A549 (cell line): Measurements from ENCODE around the gene ASPG. TPM values are rescaled to one million over a fixed set of nuclear protein-coding genes. Genes with fewer than 3 reads are reported as not detected.

Experiments used
- ATAC-seq, 2 experiments: fragments of 200-7000 bp in 1 of 2; fragments of >200 bp in 1 of 2; cut with Nextera tagmentation in 1 of 2; cut with Tn5 transposase in 1 of 2; 3 replicates each; pipeline versions ENCODE4 v1.8.0 to v1.9.1; 2018 to 2020; ENCODE audit warnings: mild to moderate bottlenecking in 1 of 2, moderate library complexity in 1 of 2
- CTCF ChIA-PET: fragments of 300-600 bp; sonication (Branson Sonifier 250); formaldehyde crosslinking; extraction: SDS; loops from one replicate; lab custom pipeline; 2021; ENCODE audit warnings: antibody characterized with exemption, inconsistent platforms; lab: Yijun Ruan, JAX
- POLR2A ChIA-PET: fragments of 350-600 bp; formaldehyde crosslinking; extraction: SDS; loops from one replicate; lab custom pipeline; 2021; ENCODE audit warnings: antibody characterized with exemption, inconsistent platforms; lab: Yijun Ruan, JAX
- DNase-seq, 2 experiments: peaks; one replicate each; pipeline versions ENCODE4 v3.0.0 to v3.0.0-alpha.2; 2011 to 2016; ENCODE audit warnings: low read depth in 1 of 2, low spot score in 1 of 2
- FAIRE-seq: peaks from 2 replicates; lab custom pipeline; 2011; peaks lifted over from hg19 to GRCh38; lab: Jason Lieb, UNC
- H3K27ac ChIP-seq, 2 experiments: fragments of >200 bp; sonication (Bioruptor Twin); formaldehyde crosslinking; 3 replicates each; pipeline ENCODE4 v1.5.1; 2016 to 2017
- H3K4me1 ChIP-seq: fragments of >200 bp; sonication (Bioruptor Twin); formaldehyde crosslinking; 3 replicates; pipeline ENCODE4 v1.6.1; 2016
- H3K4me2 ChIP-seq: fragments of >200 bp; sonication (Bioruptor Twin); formaldehyde crosslinking; 3 replicates; pipeline ENCODE4 v1.6.1; 2016
- H3K4me3 ChIP-seq: fragments of >200 bp; sonication (Bioruptor Twin); formaldehyde crosslinking; 3 replicates; pipeline ENCODE4 v1.5.1; 2016
- H3K9me3 ChIP-seq: fragments of >200 bp; sonication (Bioruptor Twin); formaldehyde crosslinking; 3 replicates; pipeline ENCODE4 v1.6.1; 2016
- CBX8 ChIP-seq: fragments of 200-600 bp; sonication (generic); IDR thresholded peaks from 2 replicates; pipeline ENCODE4 v1.6.1; 2016
- CHD2 ChIP-seq: fragments of 150-350 bp; IDR thresholded peaks from 2 replicates; pipeline ENCODE4 v1.6.1; 2014; ENCODE audit warnings: low read length; ENCODE audit not compliant: partially characterized antibody
- EP300 ChIP-seq, 2 experiments: fragments of >200 bp; sonication (Bioruptor Twin); formaldehyde crosslinking; IDR thresholded peaks; 2 replicates in 1 of 2; 3 replicates in 1 of 2; pipeline ENCODE4 v1.6.1; 2016 to 2017
- FOXS1 ChIP-seq: fragments of 250-450 bp; sonication (Bioruptor Pico); IDR thresholded peaks from 2 replicates; pipeline ENCODE4 v1.5.0; 2020; ENCODE audit warnings: mild to moderate bottlenecking, moderate library complexity
- JUN ChIP-seq, 2 experiments: fragments of >200 bp; sonication (Bioruptor Twin); formaldehyde crosslinking; IDR thresholded peaks; 2 replicates in 1 of 2; 3 replicates in 1 of 2; pipeline ENCODE4 v1.6.1; 2016 to 2017
- KDM5A ChIP-seq: fragments of 200-600 bp; sonication (generic); IDR thresholded peaks from 2 replicates; pipeline ENCODE4 v1.6.1; 2016; ENCODE audit warnings: antibody characterized with exemption, mild to moderate bottlenecking
- TFCP2L1 ChIP-seq: fragments of 250-450 bp; sonication (Bioruptor Pico); IDR thresholded peaks from 2 replicates; pipeline ENCODE4 v1.5.0; 2021; ENCODE audit warnings: mild to moderate bottlenecking
- ZC3H11A ChIP-seq: fragments of 450-650 bp; IDR thresholded peaks from 2 replicates; pipeline ENCODE4 v1.6.1; 2014; ENCODE audit warnings: antibody characterized with exemption, mild to moderate bottlenecking
- WGBS: methylation state at CpG from one replicate; pipeline ENCODE4 v1.1.6; 2017; ENCODE audit errors: missing lambda C conversion rate; 5-methylcytosine and 5-hydroxymethylcytosine counted together
- polyA plus RNA-seq, 4 experiments: library from polyadenylated mRNA; depleted of rRNA in 3 of 4; stranded (reverse); fragments of >200 nt; fragmentation: RNase III in 1 of 4; extraction: RNeasy Plus Mini Kit Qiagen cat#74134 plus additional on column Dnase treatment in 1 of 4; gene quantifications; 2 replicates in 3 of 4; 3 replicates in 1 of 4; pipeline ENCODE4 v1.2.3, GENCODE V29; 2011 to 2017
- TF ChIP-seq, protein P1 (sequence below): fragments of >200 bp; sonication (Bioruptor Twin); formaldehyde crosslinking; IDR thresholded peaks from 3 replicates; pipeline ENCODE4 v1.6.1; 2016
- TF ChIP-seq, protein P2 (sequence below): fragments of 200-600 bp; sonication (generic); IDR thresholded peaks from 2 replicates; pipeline ENCODE4 v1.6.1; 2016; ENCODE audit warnings: antibody characterized with exemption, mild to moderate bottlenecking, moderate library complexity
- TF ChIP-seq, protein P3 (sequence below): fragments of 250-450 bp; sonication (Bioruptor Pico); IDR thresholded peaks from 2 replicates; pipeline ENCODE4 v1.5.0; 2021; ENCODE audit warnings: mild to moderate bottlenecking, moderate library complexity, borderline replicate concordance
- TF ChIP-seq, protein P4 (sequence below): IDR thresholded peaks from 2 replicates; pipeline ENCODE4 v1.6.1; 2012
- TF ChIP-seq, protein P5 (sequence below): fragments of >200 bp; sonication (Bioruptor Twin); formaldehyde crosslinking; IDR thresholded peaks from 3 replicates; pipeline ENCODE4 v1.5.1; 2016

The ASPG gene
- polyA plus RNA-seq, 2 of the 4 experiments (the other 2 are of a cell fraction): not detected

DNA sequence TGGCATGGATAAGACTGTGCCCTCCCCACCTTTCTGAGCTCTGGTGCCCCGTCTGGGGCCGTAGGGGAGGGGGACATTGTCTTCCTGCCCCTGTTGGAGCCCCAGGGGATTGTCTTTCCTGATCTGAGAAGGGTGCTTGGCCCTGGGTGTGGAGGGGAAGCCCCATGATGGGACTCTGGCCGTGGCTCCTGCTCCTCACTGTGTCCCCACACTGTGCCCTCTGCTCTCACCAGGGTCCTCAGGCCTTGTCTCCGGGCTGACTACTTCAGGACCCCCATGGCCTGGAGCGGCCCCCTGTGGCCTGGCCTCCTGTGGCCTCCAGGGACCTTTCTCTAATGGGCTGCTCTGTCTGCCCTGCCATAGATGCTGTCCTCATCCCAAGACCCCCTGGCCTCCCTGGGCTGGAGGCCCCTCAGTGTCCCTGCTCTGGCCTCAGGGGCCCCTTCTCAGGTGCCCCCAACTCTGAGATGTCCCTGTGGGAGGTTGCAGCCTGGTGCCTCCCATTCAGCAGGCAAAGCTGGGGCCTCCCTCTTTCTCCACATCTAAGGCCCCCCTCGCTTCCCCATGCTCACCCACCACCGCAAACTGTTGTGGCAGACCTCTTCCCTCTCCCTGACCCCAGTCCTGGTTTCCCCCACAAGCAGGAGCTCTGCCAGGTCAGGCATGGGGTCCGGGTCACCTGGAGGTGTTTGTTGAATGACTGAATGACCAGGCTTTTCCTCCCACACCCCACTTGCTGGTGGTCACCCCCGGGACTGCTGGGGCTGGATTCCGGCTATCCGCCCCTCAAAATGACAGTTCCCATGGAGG, 56.8 kb downstream of the ASPG start:
- ATAC-seq (no peak), DNase-seq (no peak)
- TF ChIP-seq CHD2 (no peak), JUN (IDR thresholded peaks at IDR 0.05) (no peak), EP300 (IDR thresholded peaks at IDR 0.05) (no peak), TFCP2L1 (CRISPR knock-in tag) (no peak), FOXS1 (CRISPR knock-in tag) (no peak), CBX8 (no peak), KDM5A (no peak), ZC3H11A (no peak)
- TF ChIP-seq, protein P1, sequence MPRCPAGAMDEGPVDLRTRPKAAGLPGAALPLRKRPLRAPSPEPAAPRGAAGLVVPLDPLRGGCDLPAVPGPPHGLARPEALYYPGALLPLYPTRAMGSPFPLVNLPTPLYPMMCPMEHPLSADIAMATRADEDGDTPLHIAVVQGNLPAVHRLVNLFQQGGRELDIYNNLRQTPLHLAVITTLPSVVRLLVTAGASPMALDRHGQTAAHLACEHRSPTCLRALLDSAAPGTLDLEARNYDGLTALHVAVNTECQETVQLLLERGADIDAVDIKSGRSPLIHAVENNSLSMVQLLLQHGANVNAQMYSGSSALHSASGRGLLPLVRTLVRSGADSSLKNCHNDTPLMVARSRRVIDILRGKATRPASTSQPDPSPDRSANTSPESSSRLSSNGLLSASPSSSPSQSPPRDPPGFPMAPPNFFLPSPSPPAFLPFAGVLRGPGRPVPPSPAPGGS: no peak
- TF ChIP-seq, protein P2, sequence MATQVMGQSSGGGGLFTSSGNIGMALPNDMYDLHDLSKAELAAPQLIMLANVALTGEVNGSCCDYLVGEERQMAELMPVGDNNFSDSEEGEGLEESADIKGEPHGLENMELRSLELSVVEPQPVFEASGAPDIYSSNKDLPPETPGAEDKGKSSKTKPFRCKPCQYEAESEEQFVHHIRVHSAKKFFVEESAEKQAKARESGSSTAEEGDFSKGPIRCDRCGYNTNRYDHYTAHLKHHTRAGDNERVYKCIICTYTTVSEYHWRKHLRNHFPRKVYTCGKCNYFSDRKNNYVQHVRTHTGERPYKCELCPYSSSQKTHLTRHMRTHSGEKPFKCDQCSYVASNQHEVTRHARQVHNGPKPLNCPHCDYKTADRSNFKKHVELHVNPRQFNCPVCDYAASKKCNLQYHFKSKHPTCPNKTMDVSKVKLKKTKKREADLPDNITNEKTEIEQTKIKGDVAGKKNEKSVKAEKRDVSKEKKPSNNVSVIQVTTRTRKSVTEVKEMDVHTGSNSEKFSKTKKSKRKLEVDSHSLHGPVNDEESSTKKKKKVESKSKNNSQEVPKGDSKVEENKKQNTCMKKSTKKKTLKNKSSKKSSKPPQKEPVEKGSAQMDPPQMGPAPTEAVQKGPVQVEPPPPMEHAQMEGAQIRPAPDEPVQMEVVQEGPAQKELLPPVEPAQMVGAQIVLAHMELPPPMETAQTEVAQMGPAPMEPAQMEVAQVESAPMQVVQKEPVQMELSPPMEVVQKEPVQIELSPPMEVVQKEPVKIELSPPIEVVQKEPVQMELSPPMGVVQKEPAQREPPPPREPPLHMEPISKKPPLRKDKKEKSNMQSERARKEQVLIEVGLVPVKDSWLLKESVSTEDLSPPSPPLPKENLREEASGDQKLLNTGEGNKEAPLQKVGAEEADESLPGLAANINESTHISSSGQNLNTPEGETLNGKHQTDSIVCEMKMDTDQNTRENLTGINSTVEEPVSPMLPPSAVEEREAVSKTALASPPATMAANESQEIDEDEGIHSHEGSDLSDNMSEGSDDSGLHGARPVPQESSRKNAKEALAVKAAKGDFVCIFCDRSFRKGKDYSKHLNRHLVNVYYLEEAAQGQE: no peak
- TF ChIP-seq, protein P3, sequence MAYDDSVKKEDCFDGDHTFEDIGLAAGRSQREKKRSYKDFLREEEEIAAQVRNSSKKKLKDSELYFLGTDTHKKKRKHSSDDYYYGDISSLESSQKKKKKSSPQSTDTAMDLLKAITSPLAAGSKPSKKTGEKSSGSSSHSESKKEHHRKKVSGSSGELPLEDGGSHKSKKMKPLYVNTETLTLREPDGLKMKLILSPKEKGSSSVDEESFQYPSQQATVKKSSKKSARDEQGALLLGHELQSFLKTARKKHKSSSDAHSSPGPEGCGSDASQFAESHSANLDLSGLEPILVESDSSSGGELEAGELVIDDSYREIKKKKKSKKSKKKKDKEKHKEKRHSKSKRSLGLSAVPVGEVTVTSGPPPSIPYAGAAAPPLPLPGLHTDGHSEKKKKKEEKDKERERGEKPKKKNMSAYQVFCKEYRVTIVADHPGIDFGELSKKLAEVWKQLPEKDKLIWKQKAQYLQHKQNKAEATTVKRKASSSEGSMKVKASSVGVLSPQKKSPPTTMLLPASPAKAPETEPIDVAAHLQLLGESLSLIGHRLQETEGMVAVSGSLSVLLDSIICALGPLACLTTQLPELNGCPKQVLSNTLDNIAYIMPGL: no peak
- TF ChIP-seq, protein P4, sequence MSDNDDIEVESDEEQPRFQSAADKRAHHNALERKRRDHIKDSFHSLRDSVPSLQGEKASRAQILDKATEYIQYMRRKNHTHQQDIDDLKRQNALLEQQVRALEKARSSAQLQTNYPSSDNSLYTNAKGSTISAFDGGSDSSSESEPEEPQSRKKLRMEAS: no peak
- TF ChIP-seq, all 56 proteins: peak for 0
- ChIA-PET POLR2A (no interaction called here), CTCF (interaction anchor here (0.9 to 7.1 kb wide), 5 partner anchors 11 to 498 kb away, joined by 3 to 50 read pairs (median 5); no protein-coding TSS in a partner anchor)
- H3K4me1 ChIP-seq: peaks cover 8% of the 10 kb centered on the region
- H3K4me3 ChIP-seq: no peak overlapping the region
- no peak overlapping the region for H3K4me2 ChIP-seq
- H3K9me3 ChIP-seq: no peaks in the 10 kb centered on the region
- FAIRE-seq: no peak
- H3K27ac ChIP-seq: no peak overlapping the region
- 59% methylated on average over 10 of the region's 11 CpGs for WGBS

DNA sequence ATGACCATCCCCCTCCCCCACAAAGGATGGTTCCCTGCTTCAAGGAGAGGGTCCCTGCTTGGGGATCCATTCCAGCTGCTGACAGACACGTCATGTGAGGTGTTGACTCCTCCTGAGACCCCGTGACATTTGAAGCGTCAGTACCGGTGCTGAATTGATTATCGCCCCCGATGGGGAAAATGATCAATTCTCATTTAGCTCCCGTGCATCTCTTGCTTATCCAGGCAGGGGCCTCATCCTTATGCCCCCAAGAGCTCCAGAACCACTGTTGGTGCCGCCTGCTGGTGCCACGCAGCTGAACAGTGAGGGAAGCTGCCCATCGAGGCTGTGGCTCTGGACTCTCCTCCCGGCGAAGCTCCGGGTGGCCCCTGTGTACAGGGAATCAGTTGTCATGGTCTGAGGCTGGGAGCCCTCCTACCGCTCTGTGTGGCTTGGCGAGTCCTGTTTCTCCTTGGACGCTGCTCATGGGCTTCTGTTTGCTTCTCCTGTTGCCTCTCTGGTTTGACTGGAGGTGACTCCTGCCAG, 57.5 kb downstream of the ASPG start:
- ATAC-seq: no peak
- no peak for FAIRE-seq
- Histone ChIP-seq H3K4me3 (no peak overlapping the region), H3K4me1 (peaks cover 7% of the 10 kb centered on the region; the same call in 1 of the 3 replicates), H3K27ac (no peak overlapping the region), H3K4me2 (no peak overlapping the region), H3K9me3 (no peaks in the 10 kb centered on the region)
- POLR2A ChIA-PET: no interaction called here
- DNase-seq: no peak
- TF ChIP-seq, protein P5, sequence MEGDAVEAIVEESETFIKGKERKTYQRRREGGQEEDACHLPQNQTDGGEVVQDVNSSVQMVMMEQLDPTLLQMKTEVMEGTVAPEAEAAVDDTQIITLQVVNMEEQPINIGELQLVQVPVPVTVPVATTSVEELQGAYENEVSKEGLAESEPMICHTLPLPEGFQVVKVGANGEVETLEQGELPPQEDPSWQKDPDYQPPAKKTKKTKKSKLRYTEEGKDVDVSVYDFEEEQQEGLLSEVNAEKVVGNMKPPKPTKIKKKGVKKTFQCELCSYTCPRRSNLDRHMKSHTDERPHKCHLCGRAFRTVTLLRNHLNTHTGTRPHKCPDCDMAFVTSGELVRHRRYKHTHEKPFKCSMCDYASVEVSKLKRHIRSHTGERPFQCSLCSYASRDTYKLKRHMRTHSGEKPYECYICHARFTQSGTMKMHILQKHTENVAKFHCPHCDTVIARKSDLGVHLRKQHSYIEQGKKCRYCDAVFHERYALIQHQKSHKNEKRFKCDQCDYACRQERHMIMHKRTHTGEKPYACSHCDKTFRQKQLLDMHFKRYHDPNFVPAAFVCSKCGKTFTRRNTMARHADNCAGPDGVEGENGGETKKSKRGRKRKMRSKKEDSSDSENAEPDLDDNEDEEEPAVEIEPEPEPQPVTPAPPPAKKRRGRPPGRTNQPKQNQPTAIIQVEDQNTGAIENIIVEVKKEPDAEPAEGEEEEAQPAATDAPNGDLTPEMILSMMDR: no peak
- CTCF ChIA-PET: interaction anchor here (0.9 to 7.1 kb wide), 5 partner anchors 11 to 497 kb away, joined by 3 to 50 read pairs (median 5); no protein-coding TSS in a partner anchor
- 76% methylated on average over 16 of the region's 16 CpGs for WGBS
